Measurements from ENCODE around the gene RASAL3. TPM values are rescaled to one million over a fixed set of nuclear protein-coding genes. Genes with fewer than 3 reads are reported as not detected.
A peak's percentile ranks its signal among the peaks of the same experiment; 100 is the strongest.

RASAL3 gene
- total RNA-seq (2021; fragmentation: NEBNext Ultra II Directional; extraction: Animal tissue kit (Norgen Biotek cat#: 25700)) (0.19 TPM in 2 replicates), polyA plus RNA-seq (2011; rRNA removed) (0.63 and 2.4 TPM in 2 replicates), polyA minus RNA-seq (2011; rRNA and poly(A)+ RNA removed) (0.16 TPM in 1 of 2 replicates, not detected in the other)
- polyA plus RNA-seq (2011; cell fraction: cytosol; rRNA removed): 0.57 TPM
- polyA plus RNA-seq (2011; cell fraction: nucleus; rRNA removed): 2.5 TPM
- 0.20 to 0.94 TPM (median 0.53 TPM) in 4 replicates for polyA plus RNA-seq (2012, experiment 1 of 2)
- polyA plus RNA-seq (2012, experiment 2 of 2): 0.47 TPM
- 0.67 TPM for polyA plus RNA-seq (2013, experiment 1 of 2)
- 0.64 TPM for polyA plus RNA-seq (2013, experiment 2 of 2)
- polyA minus RNA-seq (2011; cell fraction: cytosol; rRNA and poly(A)+ RNA removed): not detected
- 0.50 TPM for polyA minus RNA-seq (2011; cell fraction: nucleus; rRNA and poly(A)+ RNA removed)
- long read RNA-seq, experiment 1, partial matches to known transcripts: 0 of 1 reads
- long read RNA-seq, experiment 1, other reads (novel, unspliced or antisense): 1 of 1 reads
- long read RNA-seq, experiment 2: 0 reads

DNA sequence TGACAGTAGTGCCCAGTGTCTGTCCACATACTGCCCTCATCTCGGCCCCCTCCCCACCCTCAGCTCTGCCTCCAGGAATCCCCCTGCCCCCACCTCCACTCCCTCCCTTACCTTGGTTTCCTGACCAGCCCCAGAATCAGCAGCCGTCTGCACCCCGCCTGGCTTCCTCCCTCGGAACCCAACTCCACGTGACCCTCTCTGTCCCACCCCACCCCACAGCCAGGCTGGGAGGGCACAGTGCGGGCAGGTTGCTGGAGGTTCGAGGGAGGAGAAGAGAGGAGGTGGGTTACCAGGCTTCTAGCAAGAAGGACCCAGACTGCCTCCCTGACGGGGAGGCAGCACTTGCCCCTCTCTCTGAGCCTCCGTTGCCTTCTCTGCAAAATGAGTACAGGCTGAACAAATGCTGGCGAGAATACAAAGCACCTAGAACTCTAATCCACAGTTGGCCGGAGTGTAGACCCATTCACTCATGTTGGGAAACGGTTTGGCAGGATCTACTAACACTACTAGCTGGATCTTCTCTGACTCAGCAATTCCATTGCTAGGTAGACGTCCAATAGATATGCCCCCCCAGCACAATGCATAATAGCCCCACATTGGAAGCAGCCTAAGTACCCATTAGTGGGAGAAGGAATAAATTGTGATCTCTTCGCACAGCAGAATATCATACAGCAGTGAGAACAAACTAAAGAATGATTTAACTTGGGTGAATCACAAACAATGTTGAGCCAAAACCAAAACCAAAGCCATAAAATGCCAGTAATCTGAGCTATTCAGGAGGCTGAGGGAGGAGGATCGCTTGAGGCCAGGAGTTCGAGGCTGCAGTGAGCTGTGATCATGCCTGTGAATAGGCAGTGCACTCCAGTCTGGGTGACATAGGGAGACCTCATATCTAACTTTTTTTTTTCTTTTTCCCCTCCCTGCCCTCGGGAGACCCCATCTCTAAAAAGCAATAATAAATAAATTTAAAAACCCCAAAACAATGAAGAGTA, at the start of gene RASAL3:
TSS of gene RASAL3 (minus strand) at position 151 of the 992 bp plus-strand sequence. CDS start 186 bp downstream, outside the sequence.
- Histone ChIP-seq H3K14ac (ENCODE audit: insufficient read length) (no peak within 1 kb of the TSS), H2BK12ac (ENCODE audit: low read depth, low read length) (no peak within 1 kb of the TSS; the same call in 1 of the 2 replicates), H3K4ac (replicated peaks; ENCODE audit: insufficient read length, low read depth, low read length) (no peak within 1 kb of the TSS), H3K27ac (ENCODE audit: low read depth, low read length) (no peak within 1 kb of the TSS), H3K23ac (ENCODE audit: insufficient read length) (no peak within 1 kb of the TSS), H3K56ac (replicated peaks; ENCODE audit: insufficient read length, low read depth, low read length) (no peak within 1 kb of the TSS), H4K91ac (replicated peaks; ENCODE audit: insufficient read length, low read length) (no peak within 1 kb of the TSS), H3K79me2 (ENCODE audit: control insufficient read depth in 1 of 2, insufficient read depth in 2 of 2, low read length in 2 of 2) (no peaks in the 10 kb centered on the region), H3K9me3 (ENCODE audit: insufficient read depth in 2 of 2, low read depth in 1 of 2, low read length in 1 of 2) (no peaks in the 10 kb centered on the region), H3K18ac (ENCODE audit: extremely low read depth, low read length) (no peak within 1 kb of the TSS), H3K4me2 (ENCODE audit: insufficient read depth in 1 of 2, low read depth in 2 of 2, low read length in 2 of 2) (peak within 1 kb of the TSS; percentile 9 to 10; a peak in 2 of 4 replicates), H3K9ac (replicated peaks in 1 of 4; ENCODE audit: extremely low read depth in 1 of 4, low read depth in 3 of 4, low read length in 3 of 4) (no peak within 1 kb of the TSS), H4K5ac (ENCODE audit: insufficient read length, low read depth, low read length) (no peak within 1 kb of the TSS), H2AK5ac (ENCODE audit: low read depth, low read length) (no peak within 1 kb of the TSS), H3K4me1 (replicated peaks in 1 of 4; ENCODE audit: control insufficient read depth in 3 of 4, insufficient read depth in 4 of 4, low read length in 3 of 4) (peaks cover 0 to 3% (median 2%) of the 10 kb centered on the region in 4 experiments; a peak in 2 of 7 replicates), H2BK5ac (ENCODE audit: low read depth, low read length) (no peak within 1 kb of the TSS), H3K4me3 (ENCODE audit: extremely low read depth in 1 of 4, insufficient read depth in 2 of 4, low read depth in 3 of 4, low read length in 4 of 4) (peak within 1 kb of the TSS in 1 of 4 experiments; percentile 33; a peak in 1 of 8 replicates), H2AFZ (ENCODE audit: low read length) (no peak within 1 kb of the TSS; the same call in 1 of the 2 replicates), H2BK15ac (ENCODE audit: low read length) (peak within 1 kb of the TSS; percentile 25; the same call in 1 of the 2 replicates), H3K23me2 (ENCODE audit: low read depth, low read length) (peaks cover 2% of the 10 kb centered on the region; the same call in 1 of the 2 replicates), H2BK20ac (ENCODE audit: low read length) (no peak within 1 kb of the TSS), H4K20me1 (replicated peaks in 1 of 2; ENCODE audit: control insufficient read depth in 1 of 2, insufficient read depth in 2 of 2, low read length in 2 of 2) (peaks cover 3 to 8% of the 10 kb centered on the region in 2 experiments), H3K36me3 (ENCODE audit: control insufficient read depth in 2 of 4, insufficient read depth in 4 of 4, low read length in 3 of 4) (no peaks in the 10 kb centered on the region), H2BK120ac (replicated peaks; ENCODE audit: low read depth, low read length) (no peak within 1 kb of the TSS), H4K8ac (ENCODE audit: extremely low read depth, insufficient read depth, low read length) (peak within 1 kb of the TSS; percentile 83; the same call in 1 of the 2 replicates), H3K79me1 (ENCODE audit: low read depth, low read length) (no peaks in the 10 kb centered on the region), H3K27me3 (replicated peaks in 1 of 4; ENCODE audit: control insufficient read depth in 3 of 4, extremely low read depth in 1 of 4, insufficient read depth in 3 of 4, low read length in 3 of 4) (peaks cover 12 to 26% (median 19%) of the 10 kb centered on the region in 4 experiments)
- FAIRE-seq (no peak), DNase-seq (ENCODE audit: low read depth in 1 of 2, low spot score in 2 of 2) (no peak)
- CTCF ChIA-PET (ENCODE audit: partially characterized antibody): interaction anchor here (0.7 to 4.5 kb wide), 2 partner anchors 10 to 932 kb away, joined by 5 to 25 read pairs; no protein-coding TSS in a partner anchor
- 75% methylated on average over 16 of the region's 17 CpGs; no CpG with 5 or more reads in 1 of the 2 experiments for WGBS, 2 experiments (ENCODE audit: extremely low coverage in 1 of 2, insufficient coverage in 1 of 2, insufficient read length in 1 of 2, insufficient replicate concordance in 2 of 2, low coverage in 1 of 2, low lambda C conversion rate in 2 of 2, missing lambda C conversion rate in 1 of 2)
- POLR2A ChIA-PET (ENCODE audit: partially characterized antibody): no interaction called here
- TF ChIP-seq SAP30 (IDR thresholded peaks at IDR 0.05; ENCODE audit: insufficient read depth, insufficient replicate concordance, low read length) (no peak), SIRT6 (IDR thresholded peaks at IDR 0.05; ENCODE audit: low read length) (no peak), FOSL1 (IDR thresholded peaks at IDR 0.05; ENCODE audit: insufficient read depth, low read depth, low read length) (no peak), NRF1 (IDR thresholded peaks at IDR 0.05; ENCODE audit: low read depth, low read length) (no peak), RAD21 (IDR thresholded peaks at IDR 0.05 in 1 of 2, conservative IDR thresholded peaks at IDR 0.05 in 1 of 2; ENCODE audit: low read depth in 2 of 2, low read length in 2 of 2) (no peak), BACH1 (IDR thresholded peaks at IDR 0.05; ENCODE audit: low read length) (no peak)

Measured in H1 (cell line).